Measurements from ENCODE around the gene CFAP299. TPM values are rescaled to one million over a fixed set of nuclear protein-coding genes. Genes with fewer than 3 reads are reported as not detected.

Gene CFAP299
- total and polyA plus RNA-seq, 2 of the 8 experiments (the other 6 are each of a cell fraction or from before 2014, with no cell fraction given): not detected

DNA sequence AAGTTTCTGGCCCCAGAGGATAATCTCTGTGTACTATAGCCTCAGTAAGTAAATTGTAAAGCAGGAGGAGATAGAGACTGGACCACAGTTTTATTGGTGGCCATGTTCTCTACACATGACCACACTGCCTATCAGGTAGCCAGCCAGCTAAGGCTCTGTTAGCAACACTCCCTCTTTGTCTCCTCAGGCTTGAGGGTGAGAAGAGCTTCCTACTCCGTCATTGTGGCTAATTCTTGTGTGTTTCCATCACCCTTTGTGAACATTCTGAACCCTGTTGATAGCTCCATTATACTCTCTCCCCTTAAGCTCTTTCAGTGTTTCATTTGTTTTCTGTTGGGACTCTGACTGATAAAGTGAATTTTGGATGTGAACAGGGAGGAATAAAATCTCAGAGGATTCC lies 233.4 kb downstream of the CFAP299 start (continued):
- TF ChIP-seq POU5F1 (IDR thresholded peaks at IDR 0.05; ENCODE audit: low read depth, low read length): no peak
- no peak for TF ChIP-seq SIRT6 (IDR thresholded peaks at IDR 0.05; ENCODE audit: low read length)
